Measurements from ENCODE around the gene GAPT.

GAPT gene

GRCh38 chr5:58456026-58456425 lies 35.2 kb upstream of the GAPT start:
- Histone ChIP-seq H3K4me1 (ENCODE audit: insufficient read depth, low read length, severe bottlenecking) (peaks cover 19% of the 10 kb centered on the region), H3K36me3 (ENCODE audit: insufficient read depth, low read length) (no peaks in the 10 kb centered on the region), H3K27ac (ENCODE audit: low read depth, low read length, poor library complexity, severe bottlenecking) (no peak overlapping the region), H3K4me2 (ENCODE audit: low read length) (no peak overlapping the region), H3K27me3 (ENCODE audit: insufficient read depth, low read length) (no peaks in the 10 kb centered on the region), H3K79me2 (ENCODE audit: insufficient read depth, low read length) (no peaks in the 10 kb centered on the region), H3F3A (ENCODE audit: insufficient read depth, low read length) (no peaks in the 10 kb centered on the region), H2AFZ (ENCODE audit: low read length) (no peak overlapping the region), H3K9me2 (ENCODE audit: low read depth, low read length) (no peaks in the 10 kb centered on the region), H3K9me3 (ENCODE audit: low read length) (no peaks in the 10 kb centered on the region), H3K9ac (ENCODE audit: low read length) (no peak overlapping the region), H3K4me3 (ENCODE audit: low read depth, low read length, poor library complexity, severe bottlenecking) (no peak overlapping the region), H4K20me1 (ENCODE audit: insufficient read depth, low read length) (no peaks in the 10 kb centered on the region)
- no peak for TF ChIP-seq EZH2 (IDR thresholded peaks at IDR 0.05; ENCODE audit: borderline replicate concordance, low read length)
- TF ChIP-seq, protein P1, sequence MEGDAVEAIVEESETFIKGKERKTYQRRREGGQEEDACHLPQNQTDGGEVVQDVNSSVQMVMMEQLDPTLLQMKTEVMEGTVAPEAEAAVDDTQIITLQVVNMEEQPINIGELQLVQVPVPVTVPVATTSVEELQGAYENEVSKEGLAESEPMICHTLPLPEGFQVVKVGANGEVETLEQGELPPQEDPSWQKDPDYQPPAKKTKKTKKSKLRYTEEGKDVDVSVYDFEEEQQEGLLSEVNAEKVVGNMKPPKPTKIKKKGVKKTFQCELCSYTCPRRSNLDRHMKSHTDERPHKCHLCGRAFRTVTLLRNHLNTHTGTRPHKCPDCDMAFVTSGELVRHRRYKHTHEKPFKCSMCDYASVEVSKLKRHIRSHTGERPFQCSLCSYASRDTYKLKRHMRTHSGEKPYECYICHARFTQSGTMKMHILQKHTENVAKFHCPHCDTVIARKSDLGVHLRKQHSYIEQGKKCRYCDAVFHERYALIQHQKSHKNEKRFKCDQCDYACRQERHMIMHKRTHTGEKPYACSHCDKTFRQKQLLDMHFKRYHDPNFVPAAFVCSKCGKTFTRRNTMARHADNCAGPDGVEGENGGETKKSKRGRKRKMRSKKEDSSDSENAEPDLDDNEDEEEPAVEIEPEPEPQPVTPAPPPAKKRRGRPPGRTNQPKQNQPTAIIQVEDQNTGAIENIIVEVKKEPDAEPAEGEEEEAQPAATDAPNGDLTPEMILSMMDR (IDR thresholded peaks at IDR 0.05; ENCODE audit: low read length): no peak

- Histone ChIP-seq H2AFZ (ENCODE audit: low read length) (no peak overlapping the region), H3K9ac (ENCODE audit: low read length) (no peak overlapping the region), H4K20me1 (ENCODE audit: insufficient read depth, low read length) (no peaks in the 10 kb centered on the region), H3F3A (ENCODE audit: insufficient read depth, low read length) (no peaks in the 10 kb centered on the region), H3K9me3 (ENCODE audit: low read length) (no peaks in the 10 kb centered on the region), H3K79me2 (ENCODE audit: insufficient read depth, low read length) (no peaks in the 10 kb centered on the region), H3K27me3 (ENCODE audit: insufficient read depth, low read length) (no peaks in the 10 kb centered on the region), H3K4me2 (ENCODE audit: low read length) (no peak overlapping the region), H3K9me2 (ENCODE audit: low read depth, low read length) (no peaks in the 10 kb centered on the region), H3K36me3 (ENCODE audit: insufficient read depth, low read length) (no peaks in the 10 kb centered on the region), H3K4me3 (ENCODE audit: low read depth, low read length, poor library complexity, severe bottlenecking) (no peak overlapping the region), H3K27ac (ENCODE audit: low read depth, low read length, poor library complexity, severe bottlenecking) (no peak overlapping the region), H3K4me1 (ENCODE audit: insufficient read depth, low read length, severe bottlenecking) (peaks cover 23% of the 10 kb centered on the region)
- no peak for TF ChIP-seq EZH2 (IDR thresholded peaks at IDR 0.05; ENCODE audit: borderline replicate concordance, low read length)
- TF ChIP-seq, protein P1 (IDR thresholded peaks at IDR 0.05; ENCODE audit: low read length): no peak
These were observed 34.7 kb upstream of the GAPT start for GRCh38 chr5:58456486-58456885.

- H4K20me1 ChIP-seq (ENCODE audit: insufficient read depth, low read length): no peaks in the 10 kb centered on the region
- no peak overlapping the region for H3K4me2 ChIP-seq (ENCODE audit: low read length)
- no peaks in the 10 kb centered on the region for H3K36me3 ChIP-seq (ENCODE audit: insufficient read depth, low read length)
- no peak overlapping the region for H2AFZ ChIP-seq (ENCODE audit: low read length)
- H3F3A ChIP-seq (ENCODE audit: insufficient read depth, low read length): no peaks in the 10 kb centered on the region
- no peak for TF ChIP-seq EZH2 (IDR thresholded peaks at IDR 0.05; ENCODE audit: borderline replicate concordance, low read length)
- TF ChIP-seq, protein P1 (IDR thresholded peaks at IDR 0.05; ENCODE audit: low read length): no peak
- H3K27ac ChIP-seq (ENCODE audit: low read depth, low read length, poor library complexity, severe bottlenecking): no peak overlapping the region
- no peaks in the 10 kb centered on the region for H3K27me3 ChIP-seq (ENCODE audit: insufficient read depth, low read length)
- H3K4me1 ChIP-seq (ENCODE audit: insufficient read depth, low read length, severe bottlenecking): peaks cover 28% of the 10 kb centered on the region
- H3K9ac ChIP-seq (ENCODE audit: low read length): no peak overlapping the region
- H3K4me3 ChIP-seq (ENCODE audit: low read depth, low read length, poor library complexity, severe bottlenecking): no peak overlapping the region
- H3K79me2 ChIP-seq (ENCODE audit: insufficient read depth, low read length): no peaks in the 10 kb centered on the region
- no peaks in the 10 kb centered on the region for H3K9me2 ChIP-seq (ENCODE audit: low read depth, low read length)
- no peaks in the 10 kb centered on the region for H3K9me3 ChIP-seq (ENCODE audit: low read length)
These were observed 34.2 kb upstream of the GAPT start for GRCh38 chr5:58457050-58457449.
